IMR-90 (cell line): Measurements from ENCODE around the gene TBC1D9B.

Experiments
- BHLHE40 ChIP-seq: fragments of 150-350 bp; IDR thresholded peaks from 2 replicates; pipeline ENCODE4 v1.6.1; 2016; ENCODE audit warnings: mild to moderate bottlenecking, low read depth, low read length
- CTCF ChIP-seq: conservative IDR thresholded peaks from 2 replicates; pipeline ENCODE4 v1.5.1; 2012; ENCODE audit warnings: mild to moderate bottlenecking, low read depth, low read length, improper control_type of control experiment
- FOS ChIP-seq: fragments of 150-350 bp; IDR thresholded peaks from 2 replicates; pipeline ENCODE4 v1.6.1; 2016; ENCODE audit warnings: low read depth, low read length
- POLR2A ChIP-seq: IDR thresholded peaks from 2 replicates; pipeline ENCODE4 v1.6.1; 2012; ENCODE audit warnings: mild to moderate bottlenecking, low read depth, low read length
- RAD21 ChIP-seq: IDR thresholded peaks from 2 replicates; pipeline ENCODE4 v1.6.1; 2012; ENCODE audit warnings: low read length, improper control_type of control experiment
- USF2 ChIP-seq: fragments of 150-350 bp; IDR thresholded peaks from 2 replicates; pipeline ENCODE4 v1.6.1; 2017; ENCODE audit warnings: mild to moderate bottlenecking, antibody characterized with exemption, low read length, low read depth

DNA sequence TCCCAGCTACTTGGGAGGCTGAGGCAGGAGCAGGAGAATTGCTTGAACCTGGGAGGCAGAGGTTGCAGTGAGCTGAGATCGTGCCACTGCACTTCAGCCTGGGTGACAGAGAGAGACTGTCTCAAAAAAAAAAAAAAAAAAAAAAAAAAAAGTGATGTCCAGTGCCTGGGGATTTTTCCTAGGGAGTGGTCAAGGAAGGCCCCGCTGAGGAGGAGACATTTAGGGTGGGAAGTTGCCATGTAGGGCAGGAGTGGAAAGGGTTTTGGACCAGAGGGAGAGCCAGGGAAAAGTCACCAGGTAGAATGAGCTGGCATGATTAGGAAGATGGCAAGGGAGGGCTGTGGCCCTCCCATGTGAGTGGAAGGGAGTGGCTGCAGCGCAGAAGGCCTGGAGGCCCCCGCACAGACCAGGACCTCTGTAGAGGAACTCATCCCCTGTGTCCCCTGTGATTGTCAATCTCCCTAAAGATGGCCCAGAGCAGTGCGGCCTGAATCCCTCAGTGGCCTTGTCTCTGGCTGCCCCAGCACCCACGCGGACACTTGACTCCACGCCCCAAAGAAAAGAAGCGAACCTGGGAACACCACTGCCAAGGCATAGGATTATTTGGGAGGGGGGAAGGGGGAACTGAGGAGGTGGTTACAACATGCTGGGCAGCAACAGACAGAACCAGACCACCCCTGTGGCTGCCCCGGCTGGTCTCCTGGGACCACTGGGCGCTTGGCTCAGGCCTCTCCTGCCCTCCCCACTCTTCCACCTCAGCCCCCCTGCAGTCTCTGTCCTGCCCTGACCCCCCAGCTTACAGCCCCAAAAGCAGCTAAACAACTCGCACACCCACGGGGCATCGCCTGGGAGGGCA is 89.6 kb downstream of the TBC1D9B start:
- TF ChIP-seq POLR2A = no peak
- TF ChIP-seq CTCF = no peak
- TF ChIP-seq BHLHE40 = no peak
- TF ChIP-seq RAD21 = no peak
- TF ChIP-seq USF2 = no peak
- TF ChIP-seq FOS = no peak
